HepG2 (cell line): ENCODE data around the gene KIAA1755. TPM values are rescaled to one million over a fixed set of nuclear protein-coding genes. Genes with fewer than 3 reads are reported as not detected.

ENCODE experiments used
- CEBPZ ChIP-seq: IDR thresholded peaks from 2 replicates; pipeline ENCODE4 v1.6.1; 2012; ENCODE audit warnings: low read length, improper control_type of control experiment
- DMAP1 ChIP-seq: IDR thresholded peaks from 2 replicates; pipeline ENCODE4 v1.6.1; 2016
- FOXP1 ChIP-seq, 2 experiments: fragments of 450-650 bp in 1 of 2; IDR thresholded peaks; 2 replicates each; pipeline ENCODE4 v1.6.1; 2017 to 2018; ENCODE audit warnings: antibody characterized with exemption in 1 of 2
- HNRNPH1 ChIP-seq: fragments of 200-400 bp; formaldehyde crosslinking; optimal IDR thresholded peaks from 2 replicates; pipeline ENCODE3; 2017; ENCODE audit warnings: mild to moderate bottlenecking, low read depth, low read length
- MEIS2 ChIP-seq: sonication (generic); formaldehyde crosslinking; IDR thresholded peaks from 2 replicates; pipeline ENCODE4 v1.9.0; 2021; ENCODE audit warnings: mild to moderate bottlenecking, missing genetic modification reagents
- MTA3 ChIP-seq: sonication (generic); formaldehyde crosslinking; IDR thresholded peaks from 2 replicates; pipeline ENCODE4 v1.4.0; 2020; ENCODE audit warnings: missing genetic modification reagents
- NR2F6 ChIP-seq, 2 experiments: IDR thresholded peaks; 2 replicates each; pipeline ENCODE4 v1.6.1; 2016; ENCODE audit warnings: antibody characterized with exemption in 1 of 2, mild to moderate bottlenecking in 1 of 2
- ONECUT2 ChIP-seq: sonication (generic); formaldehyde crosslinking; IDR thresholded peaks from 2 replicates; pipeline ENCODE4 v1.4.0; 2020; ENCODE audit warnings: missing genetic modification reagents
- PTBP1 ChIP-seq: fragments of 200-400 bp; formaldehyde crosslinking; IDR thresholded peaks from 2 replicates; pipeline ENCODE4 v1.6.1; 2018; ENCODE audit warnings: low read length, low read depth; ENCODE audit not compliant: poor library complexity, severe bottlenecking
- TMF1 ChIP-seq: sonication (generic); formaldehyde crosslinking; IDR thresholded peaks from 2 replicates; pipeline ENCODE4 v1.8.1; 2022; ENCODE audit warnings: low read depth, missing genetic modification reagents
- TRIM24 ChIP-seq: sonication (generic); formaldehyde crosslinking; IDR thresholded peaks from 2 replicates; pipeline ENCODE4 v1.8.0; 2022; ENCODE audit warnings: mild to moderate bottlenecking, missing genetic modification reagents
- ZC3H13 ChIP-seq: sonication (generic); formaldehyde crosslinking; IDR thresholded peaks from 2 replicates; pipeline ENCODE4 v1.8.1; 2023; ENCODE audit warnings: mild to moderate bottlenecking, missing genetic modification reagents, moderate library complexity
- ZNF230 ChIP-seq: sonication (generic); formaldehyde crosslinking; IDR thresholded peaks from 2 replicates; pipeline ENCODE4 v1.4.0; 2020; ENCODE audit warnings: mild to moderate bottlenecking, missing genetic modification reagents
- ZNF282 ChIP-seq: fragments of 450-650 bp; IDR thresholded peaks from 2 replicates; pipeline ENCODE4 v1.6.1; 2018; ENCODE audit not compliant: partially characterized antibody
- ZNF3 ChIP-seq: IDR thresholded peaks from 2 replicates; pipeline ENCODE4 v1.7.0; 2017; ENCODE audit warnings: inconsistent platforms
- ZNF737 ChIP-seq: sonication (generic); formaldehyde crosslinking; IDR thresholded peaks from 2 replicates; pipeline ENCODE4 v1.5.0; 2020; ENCODE audit warnings: missing genetic modification reagents, mild to moderate bottlenecking, borderline replicate concordance
- ZNF784 ChIP-seq: sonication (generic); formaldehyde crosslinking; IDR thresholded peaks from 2 replicates; pipeline ENCODE4 v1.5.1; 2020; ENCODE audit warnings: missing genetic modification reagents, mild to moderate bottlenecking, borderline replicate concordance
- ZNF83 ChIP-seq: sonication (generic); formaldehyde crosslinking; IDR thresholded peaks from 2 replicates; pipeline ENCODE4 v1.4.0; 2020; ENCODE audit warnings: missing genetic modification reagents, mild to moderate bottlenecking, borderline replicate concordance
- ZUFSP ChIP-seq: sonication (generic); formaldehyde crosslinking; IDR thresholded peaks from 2 replicates; pipeline ENCODE4 v1.9.0; 2021; ENCODE audit warnings: missing genetic modification reagents, mild to moderate bottlenecking, borderline replicate concordance
- polyA plus RNA-seq, 8 experiments: library from polyadenylated mRNA; depleted of rRNA in 3 of 8; stranded (reverse) in 7 of 8; unstranded in 1 of 8; fragments of >200 nt; fragmentation: Illumina TruSeq in 4 of 8; extraction: Trizol in 4 of 8; gene quantifications; 2 replicates each; pipeline versions ENCODE4 v1.2.1 to v1.2.3, GENCODE V29; 2011 to 2016; ENCODE audit warnings: low read depth in 4 of 8, missing spikeins in 1 of 8, mixed read lengths in 1 of 8; ENCODE audit not compliant: insufficient read depth in 1 of 8
- total RNA-seq, 5 experiments: library from RNA; depleted of rRNA; stranded (reverse); fragments of >200 nt; fragmentation: Illumina TruSeq; extraction: Trizol; gene quantifications; 2 replicates each; pipeline ENCODE4 v1.2.3, GENCODE V29; 2016; ENCODE audit warnings: low read depth in 1 of 5
- TF ChIP-seq, protein P1 (sequence below): sonication (generic); formaldehyde crosslinking; conservative IDR thresholded peaks from 2 replicates; pipeline ENCODE4 v1.5.0; 2020; ENCODE audit warnings: missing genetic modification reagents
- TF ChIP-seq, protein P2 (sequence below): sonication (generic); formaldehyde crosslinking; IDR thresholded peaks from 2 replicates; pipeline ENCODE4 v1.8.0; 2023; ENCODE audit warnings: mild to moderate bottlenecking, missing genetic modification reagents

KIAA1755 gene
- total and polyA plus RNA-seq, 2 of the 13 experiments (the other 11 are each of a cell fraction or from before 2014, with no cell fraction given): 0.04 TPM; not detected in 1

DNA sequence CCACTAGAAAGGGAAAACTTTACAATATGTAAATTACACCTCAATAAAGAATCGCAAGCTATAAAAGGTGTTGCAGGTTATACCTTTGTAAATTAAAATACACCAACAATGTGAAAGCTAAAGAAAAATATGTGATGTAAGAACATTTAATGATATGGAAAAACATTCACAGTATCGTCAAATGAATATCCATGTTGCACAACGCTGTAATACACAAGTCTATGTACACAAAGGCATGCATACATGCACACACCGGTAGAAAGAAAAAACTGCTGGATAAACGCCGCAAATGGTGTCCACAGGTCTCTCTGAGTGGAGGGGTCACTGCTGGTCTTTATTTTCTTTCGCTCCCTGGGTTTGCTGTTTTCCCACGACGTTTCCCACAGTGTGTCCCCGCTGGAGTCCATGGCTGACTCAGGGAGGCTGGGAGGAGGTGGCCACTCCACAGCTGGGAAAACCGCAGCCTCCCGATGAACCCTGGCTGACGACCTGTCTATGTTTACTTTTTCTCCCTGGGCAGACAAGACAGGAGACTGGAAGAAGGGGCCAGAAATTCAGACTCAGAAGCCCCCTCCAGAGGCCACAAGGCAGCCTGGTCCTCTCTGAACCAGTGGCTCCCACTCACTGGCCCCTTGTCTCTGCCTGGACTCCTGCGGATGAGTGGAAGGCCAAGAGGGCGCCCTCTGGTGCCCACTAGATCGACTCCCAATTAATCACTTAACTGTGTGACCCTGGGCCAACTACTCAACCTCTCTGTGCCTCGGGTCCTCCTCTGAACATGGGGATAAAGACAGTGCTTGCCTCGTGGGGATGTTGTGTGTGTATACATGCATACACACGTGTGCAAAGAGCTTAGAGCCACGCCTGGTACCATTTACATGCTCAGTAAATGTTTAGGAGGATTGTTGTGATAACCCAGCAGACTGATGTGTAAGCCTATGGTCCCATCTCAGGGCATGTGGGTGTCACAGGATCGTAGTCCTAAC, 30.6 kb upstream of the KIAA1755 start (continued):
- TF ChIP-seq FOXP1 (IDR thresholded peaks at IDR 0.05): no peak
- TF ChIP-seq FOXP1 (CRISPR knock-in tag; IDR thresholded peaks at IDR 0.05): no peak
- no peak for TF ChIP-seq ZNF230 (CRISPR knock-in tag)
- TF ChIP-seq, protein P1, sequence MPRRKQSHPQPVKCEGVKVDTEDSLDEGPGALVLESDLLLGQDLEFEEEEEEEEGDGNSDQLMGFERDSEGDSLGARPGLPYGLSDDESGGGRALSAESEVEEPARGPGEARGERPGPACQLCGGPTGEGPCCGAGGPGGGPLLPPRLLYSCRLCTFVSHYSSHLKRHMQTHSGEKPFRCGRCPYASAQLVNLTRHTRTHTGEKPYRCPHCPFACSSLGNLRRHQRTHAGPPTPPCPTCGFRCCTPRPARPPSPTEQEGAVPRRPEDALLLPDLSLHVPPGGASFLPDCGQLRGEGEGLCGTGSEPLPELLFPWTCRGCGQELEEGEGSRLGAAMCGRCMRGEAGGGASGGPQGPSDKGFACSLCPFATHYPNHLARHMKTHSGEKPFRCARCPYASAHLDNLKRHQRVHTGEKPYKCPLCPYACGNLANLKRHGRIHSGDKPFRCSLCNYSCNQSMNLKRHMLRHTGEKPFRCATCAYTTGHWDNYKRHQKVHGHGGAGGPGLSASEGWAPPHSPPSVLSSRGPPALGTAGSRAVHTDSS (CRISPR knock-in tag): no peak
- no peak for TF ChIP-seq ZNF784 (CRISPR knock-in tag)
- no peak for TF ChIP-seq TMF1
- TF ChIP-seq MEIS2: no peak
- TF ChIP-seq, protein P2, sequence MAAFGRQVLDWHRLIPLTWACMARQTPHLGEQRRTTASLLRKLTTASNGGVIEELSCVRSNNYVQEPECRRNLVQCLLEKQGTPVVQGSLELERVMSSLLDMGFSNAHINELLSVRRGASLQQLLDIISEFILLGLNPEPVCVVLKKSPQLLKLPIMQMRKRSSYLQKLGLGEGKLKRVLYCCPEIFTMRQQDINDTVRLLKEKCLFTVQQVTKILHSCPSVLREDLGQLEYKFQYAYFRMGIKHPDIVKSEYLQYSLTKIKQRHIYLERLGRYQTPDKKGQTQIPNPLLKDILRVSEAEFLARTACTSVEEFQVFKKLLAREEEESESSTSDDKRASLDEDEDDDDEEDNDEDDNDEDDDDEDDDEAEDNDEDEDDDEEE (CRISPR knock-in tag): peak; percentile 84
- TF ChIP-seq TRIM24 (CRISPR knock-in tag): no peak
- no peak for TF ChIP-seq PTBP1
- TF ChIP-seq DMAP1 (CRISPR knock-in tag): no peak
- no peak for TF ChIP-seq ZNF737
- no peak for TF ChIP-seq HNRNPH1
- no peak for TF ChIP-seq ZNF282
- no peak for TF ChIP-seq MTA3 (CRISPR knock-in tag)
- TF ChIP-seq ZUFSP (CRISPR knock-in tag): no peak
- peak; percentile 77; the same call in 1 of the 2 replicates for TF ChIP-seq ZNF3 (CRISPR knock-in tag)
- TF ChIP-seq ZC3H13 (CRISPR knock-in tag): no peak
- TF ChIP-seq ONECUT2 (CRISPR knock-in tag): no peak
- 0 out of 2 replicates have a peak, but pooled peaks have one; percentile 25 for TF ChIP-seq ZNF83 (CRISPR knock-in tag)
- no peak for TF ChIP-seq CEBPZ
- TF ChIP-seq NR2F6 (IDR thresholded peaks at IDR 0.05): no peak
- no peak for TF ChIP-seq NR2F6 (CRISPR knock-in tag; IDR thresholded peaks at IDR 0.05)
